Measurements from ENCODE around the gene TPP1. TPM values are rescaled to one million over a fixed set of nuclear protein-coding genes. Genes with fewer than 3 reads are reported as not detected.

The TPP1 gene
- total RNA-seq, 1 donor from 2014 or later = 50.1 TPM

- H3K36me3 Mint-ChIP-seq = peaks cover 22% of the 10 kb centered on the region
- no peak for TF ChIP-seq CTCF (IDR thresholded peaks at IDR 0.05; ENCODE audit: unreplicated experiment)
- H3K4me3 Mint-ChIP-seq = peak overlapping the region; percentile 83
- peak overlapping the region; percentile 96 for H3K27ac Mint-ChIP-seq
- H3K4me1 Mint-ChIP-seq = peaks cover 21% of the 10 kb centered on the region
- DNase-seq (ENCODE audit: low spot score in 2 of 2, unreplicated experiment in 2 of 2) = peak in 1 of 2 experiments; percentile 54
- H3K27me3 Mint-ChIP-seq (ENCODE audit: low read depth) = no peaks in the 10 kb centered on the region
- no peaks in the 10 kb centered on the region for H3K9me3 Mint-ChIP-seq
These were observed 7.9 kb downstream of the TPP1 start for GRCh38 chr11:6611092-6611962.

GRCh38 chr11:6610591-6610990 is 8.6 kb downstream of the TPP1 start:
- no peaks in the 10 kb centered on the region for H3K9me3 Mint-ChIP-seq
- H3K27me3 Mint-ChIP-seq (ENCODE audit: low read depth) = no peaks in the 10 kb centered on the region
- peak overlapping the region; percentile 83 for H3K4me3 Mint-ChIP-seq
- peaks cover 19% of the 10 kb centered on the region for H3K36me3 Mint-ChIP-seq
- peaks cover 25% of the 10 kb centered on the region for H3K4me1 Mint-ChIP-seq
- TF ChIP-seq CTCF (IDR thresholded peaks at IDR 0.05; ENCODE audit: unreplicated experiment) = no peak
- DNase-seq (ENCODE audit: low spot score in 2 of 2, unreplicated experiment in 2 of 2) = peak in 1 of 2 experiments; percentile 37
- peak overlapping the region; percentile 96 for H3K27ac Mint-ChIP-seq

GRCh38 chr11:6609502-6610015 is 9.7 kb downstream of the TPP1 start:
- Mint-ChIP-seq H3K4me1 (peaks cover 25% of the 10 kb centered on the region), H3K27ac (peak overlapping the region; percentile 48), H3K9me3 (no peaks in the 10 kb centered on the region), H3K36me3 (peaks cover 19% of the 10 kb centered on the region), H3K4me3 (peak overlapping the region; percentile 36), H3K27me3 (ENCODE audit: low read depth) (no peaks in the 10 kb centered on the region)
- TF ChIP-seq CTCF (IDR thresholded peaks at IDR 0.05; ENCODE audit: unreplicated experiment) = no peak
- peak in 1 of 2 experiments; percentile 28 for DNase-seq (ENCODE audit: low spot score in 2 of 2, unreplicated experiment in 2 of 2)

- Mint-ChIP-seq H3K36me3 (peaks cover 19% of the 10 kb centered on the region), H3K27ac (no peak overlapping the region), H3K4me3 (no peak overlapping the region), H3K27me3 (ENCODE audit: low read depth) (no peaks in the 10 kb centered on the region), H3K4me1 (peaks cover 25% of the 10 kb centered on the region), H3K9me3 (no peaks in the 10 kb centered on the region)
- peak in 1 of 2 experiments; percentile 17 for DNase-seq (ENCODE audit: low spot score in 2 of 2, unreplicated experiment in 2 of 2)
- TF ChIP-seq CTCF (IDR thresholded peaks at IDR 0.05; ENCODE audit: unreplicated experiment) = no peak
These were observed 10.3 kb downstream of the TPP1 start for GRCh38 chr11:6608726-6609501.

- no peak for TF ChIP-seq CTCF (IDR thresholded peaks at IDR 0.05; ENCODE audit: unreplicated experiment)
- Mint-ChIP-seq H3K27ac (no peak overlapping the region), H3K36me3 (peaks cover 19% of the 10 kb centered on the region), H3K4me3 (no peak overlapping the region), H3K4me1 (peaks cover 25% of the 10 kb centered on the region), H3K9me3 (no peaks in the 10 kb centered on the region), H3K27me3 (ENCODE audit: low read depth) (no peaks in the 10 kb centered on the region)
- DNase-seq (ENCODE audit: low spot score in 2 of 2, unreplicated experiment in 2 of 2) = peak in 1 of 2 experiments; percentile 25
These were observed 11.2 kb downstream of the TPP1 start for GRCh38 chr11:6608011-6608410.

Data from mesothelial cell of epicardium (in vitro differentiated cells).